HG03139 (cell line): ENCODE results near the gene FOXA1.

Experiments
- ATAC-seq: cut with Tn5 transposase; IDR thresholded peaks from one replicate; pipeline ENCODE4 v1.9.1; 2021; ENCODE audit not compliant: unreplicated experiment

The FOXA1 gene

GRCh38 chr14:37590428-37591139, 4.5 kb downstream of the FOXA1 start:
- no peak for ATAC-seq

GRCh38 chr14:37589715-37590427, 5.2 kb downstream of the FOXA1 start:
- ATAC-seq: no peak

- ATAC-seq: no peak
Observed at GRCh38 chr14:37588956-37589714, 5.9 kb downstream of the FOXA1 start.

- no peak for ATAC-seq
Observed at GRCh38 chr14:37588667-37588955, 6.4 kb downstream of the FOXA1 start.

- no peak for ATAC-seq
Observed at GRCh38 chr14:37587881-37588666, 7.0 kb downstream of the FOXA1 start.

GRCh38 chr14:37587131-37587803, 7.8 kb downstream of the FOXA1 start:
- no peak for ATAC-seq

- no peak for ATAC-seq
Observed at GRCh38 chr14:37586797-37587130, 8.3 kb downstream of the FOXA1 start.

GRCh38 chr14:37585971-37586796, 8.9 kb downstream of the FOXA1 start:
- no peak for ATAC-seq

GRCh38 chr14:37585101-37585511, 9.9 kb downstream of the FOXA1 start:
- ATAC-seq: no peak

GRCh38 chr14:37584211-37585100, 10.6 kb downstream of the FOXA1 start:
- ATAC-seq: no peak

GRCh38 chr14:37583358-37584210, 11.5 kb downstream of the FOXA1 start:
- no peak for ATAC-seq

- no peak for ATAC-seq
Observed at GRCh38 chr14:37580146-37580545, 14.9 kb downstream of the FOXA1 start.

GRCh38 chr14:37579274-37579673, 15.8 kb downstream of the FOXA1 start:
- no peak for ATAC-seq

GRCh38 chr14:37573356-37573755, 21.7 kb downstream of the FOXA1 start:
- no peak for ATAC-seq

- no peak for ATAC-seq
Observed at GRCh38 chr14:37571391-37571790, 23.7 kb downstream of the FOXA1 start.

- no peak for ATAC-seq
Observed at GRCh38 chr14:37569729-37570128, 25.3 kb downstream of the FOXA1 start.

GRCh38 chr14:37566811-37567371, 28.2 kb downstream of the FOXA1 start:
- ATAC-seq: no peak

GRCh38 chr14:37565550-37565949, 29.5 kb downstream of the FOXA1 start:
- no peak for ATAC-seq
